Fibroblast of lung (primary cell): ENCODE results near the gene A3GALT2.

Experiments used
- EZH2 ChIP-seq: IDR thresholded peaks from 2 replicates; pipeline ENCODE4 v1.5.1; 2012; ENCODE audit warnings: low read length, control low read depth, mild to moderate bottlenecking; ENCODE audit errors: missing control alignments
- TF ChIP-seq, protein P1 (sequence below), 2 donors: IDR thresholded peaks in 1 of 2; conservative IDR thresholded peaks in 1 of 2; 1 replicate in 1 of 2; 2 replicates in 1 of 2; pipeline ENCODE4 v1.5.1; 2011 to 2012; ENCODE audit warnings: low read length in 2 of 2, control low read depth in 1 of 2, inconsistent platforms in 1 of 2, low read depth in 1 of 2, mild to moderate bottlenecking in 1 of 2

DNA sequence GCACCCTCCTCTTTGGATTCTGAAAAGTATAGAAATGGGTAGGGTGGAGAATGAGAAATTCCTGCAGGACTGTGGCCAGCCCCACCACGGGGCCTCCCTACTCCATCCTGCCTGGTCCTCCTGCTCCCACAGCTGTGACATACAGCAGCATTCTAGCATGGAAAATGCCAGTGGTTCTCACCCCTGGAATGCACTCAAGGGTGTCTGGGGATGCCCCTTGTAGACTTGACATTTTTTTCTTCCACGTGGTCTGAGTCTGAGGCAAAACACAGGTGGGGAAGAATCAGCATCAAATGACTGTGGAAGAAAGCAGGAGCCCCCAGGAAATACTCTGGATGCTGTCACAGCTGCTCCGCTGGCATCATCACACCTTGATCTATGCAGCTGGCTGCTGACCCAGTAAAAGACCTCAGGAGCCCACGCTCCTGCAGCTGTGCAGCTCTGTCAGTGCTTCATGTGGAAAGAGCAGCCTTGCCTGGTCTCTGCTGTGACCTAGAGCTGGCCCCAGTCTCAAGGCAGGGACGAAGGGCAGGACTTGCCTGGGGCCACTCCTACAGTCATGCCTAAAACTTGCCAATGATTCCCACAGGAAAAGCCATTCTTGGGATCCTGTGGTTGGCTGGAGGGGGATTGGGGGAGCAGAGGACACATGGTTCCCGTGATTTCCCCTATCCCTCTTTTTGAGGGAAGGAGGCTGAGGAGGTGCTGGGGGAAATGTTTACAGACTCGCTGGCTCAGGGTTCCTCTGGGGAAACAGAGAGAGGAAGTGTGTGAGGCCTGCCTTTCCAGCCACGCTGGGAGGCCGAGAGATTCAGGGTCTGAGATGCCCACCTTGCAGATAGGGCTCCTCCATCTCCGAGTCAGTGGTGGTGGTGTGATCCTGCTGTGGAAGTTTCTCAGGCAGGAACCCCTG is 10.8 kb upstream of the A3GALT2 start:
- TF ChIP-seq, protein P1, sequence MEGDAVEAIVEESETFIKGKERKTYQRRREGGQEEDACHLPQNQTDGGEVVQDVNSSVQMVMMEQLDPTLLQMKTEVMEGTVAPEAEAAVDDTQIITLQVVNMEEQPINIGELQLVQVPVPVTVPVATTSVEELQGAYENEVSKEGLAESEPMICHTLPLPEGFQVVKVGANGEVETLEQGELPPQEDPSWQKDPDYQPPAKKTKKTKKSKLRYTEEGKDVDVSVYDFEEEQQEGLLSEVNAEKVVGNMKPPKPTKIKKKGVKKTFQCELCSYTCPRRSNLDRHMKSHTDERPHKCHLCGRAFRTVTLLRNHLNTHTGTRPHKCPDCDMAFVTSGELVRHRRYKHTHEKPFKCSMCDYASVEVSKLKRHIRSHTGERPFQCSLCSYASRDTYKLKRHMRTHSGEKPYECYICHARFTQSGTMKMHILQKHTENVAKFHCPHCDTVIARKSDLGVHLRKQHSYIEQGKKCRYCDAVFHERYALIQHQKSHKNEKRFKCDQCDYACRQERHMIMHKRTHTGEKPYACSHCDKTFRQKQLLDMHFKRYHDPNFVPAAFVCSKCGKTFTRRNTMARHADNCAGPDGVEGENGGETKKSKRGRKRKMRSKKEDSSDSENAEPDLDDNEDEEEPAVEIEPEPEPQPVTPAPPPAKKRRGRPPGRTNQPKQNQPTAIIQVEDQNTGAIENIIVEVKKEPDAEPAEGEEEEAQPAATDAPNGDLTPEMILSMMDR (conservative IDR thresholded peaks at IDR 0.05 in 1 of 2, IDR thresholded peaks at IDR 0.05 in 1 of 2; ENCODE audit: low read depth in 1 of 2, low read length in 2 of 2): no peak
- TF ChIP-seq EZH2: no peak
